ACC112 (cell line): ENCODE results near the gene TMEM80.
"Not testable (repeated sequence)": the region's sequence is repeated elsewhere in the genome, so short reads cannot be mapped to it uniquely, and the experiment has no call there.

Experiments used
- H2AFZ ChIP-seq: fragments of 200-600 bp; sonication (generic); one replicate; pipeline ENCODE4 v1.6.0; 2017; ENCODE audit warnings: antibody characterized with exemption, low read length; ENCODE audit not compliant: unreplicated experiment
- H3K27ac ChIP-seq: fragments of 200-600 bp; sonication (generic); 2 replicates; pipeline ENCODE4 v1.5.1; 2014; ENCODE audit warnings: low read depth, mild to moderate bottlenecking, antibody characterized with exemption, low read length, moderate library complexity
- H3K27me3 ChIP-seq: fragments of 200-600 bp; sonication (generic); 2 replicates; pipeline ENCODE4 v1.6.1; 2014; ENCODE audit warnings: mild to moderate bottlenecking, antibody characterized with exemption, low read length, moderate library complexity, mixed read lengths; ENCODE audit not compliant: insufficient read depth
- H3K36me3 ChIP-seq: fragments of 200-600 bp; sonication (generic); 2 replicates; pipeline ENCODE4 v1.6.1; 2016; ENCODE audit warnings: mild to moderate bottlenecking, antibody characterized with exemption, low read length, moderate library complexity, mixed read lengths; ENCODE audit not compliant: insufficient read depth
- H3K4me1 ChIP-seq: fragments of 200-600 bp; sonication (generic); one replicate; pipeline ENCODE4 v1.6.1; 2016; ENCODE audit warnings: low read length, mixed read lengths; ENCODE audit not compliant: insufficient read depth, unreplicated experiment, control insufficient read depth
- H3K4me3 ChIP-seq: fragments of 200-600 bp; sonication (generic); 2 replicates; pipeline ENCODE4 v1.5.1; 2014; ENCODE audit warnings: mild to moderate bottlenecking, low read depth, low read length
- H3K79me2 ChIP-seq: fragments of 200-600 bp; sonication (generic); one replicate; pipeline ENCODE4 v1.6.0; 2016; ENCODE audit warnings: low read length; ENCODE audit not compliant: control insufficient read depth, unreplicated experiment, insufficient read depth

Gene TMEM80

DNA sequence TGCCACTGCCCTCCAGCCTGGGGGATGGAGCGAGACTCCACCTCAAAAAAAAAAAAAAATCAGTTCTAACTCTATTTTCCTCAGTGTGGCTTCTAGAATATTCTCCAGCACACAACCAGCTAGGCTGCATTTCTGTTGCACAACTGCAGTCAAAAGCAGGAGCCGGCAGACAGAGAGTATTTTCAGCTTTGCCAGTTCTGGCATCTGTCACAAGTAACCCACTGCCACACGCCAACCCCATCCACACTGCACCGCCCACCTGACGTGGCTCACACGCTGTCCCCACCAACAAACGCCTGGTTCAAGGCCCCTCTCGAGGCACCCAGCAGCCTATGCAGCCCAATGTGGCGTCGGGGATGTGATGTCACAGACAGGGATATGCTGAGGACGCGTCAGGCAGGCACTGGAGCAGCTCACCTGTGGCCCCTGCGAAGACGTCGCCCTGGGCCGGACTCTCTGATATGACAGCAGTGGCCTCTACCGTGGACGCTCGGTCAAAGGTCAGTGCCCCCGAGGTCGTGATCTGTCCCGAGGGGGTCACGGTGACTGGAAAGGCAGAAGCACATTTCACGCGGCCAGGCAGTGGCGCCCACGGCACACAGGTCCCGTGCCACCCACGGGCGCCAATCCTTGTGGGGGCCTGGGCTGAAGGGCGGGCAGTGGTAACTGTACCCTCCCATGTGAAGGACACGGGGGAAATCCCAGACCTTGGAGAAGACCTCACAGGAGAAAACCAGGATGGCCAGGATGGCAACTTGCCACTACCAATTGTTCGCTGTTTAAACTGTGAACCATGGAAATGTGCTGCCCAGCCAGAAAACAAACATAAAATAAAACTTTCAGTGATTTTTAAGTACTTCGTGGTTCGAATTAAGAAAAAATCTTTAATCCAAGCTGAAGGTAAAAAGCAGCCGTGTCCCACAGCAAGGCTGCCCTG, 16.1 kb upstream of the TMEM80 start:
- Histone ChIP-seq H3K27me3 (no peaks in the 10 kb centered on the region), H3K27ac (no peak overlapping the region), H3K79me2 (no peaks in the 10 kb centered on the region), H2AFZ (no peak overlapping the region), H3K4me1 (no peaks in the 10 kb centered on the region), H3K36me3 (peaks cover 24% of the 10 kb centered on the region), H3K4me3 (no peak overlapping the region)

DNA sequence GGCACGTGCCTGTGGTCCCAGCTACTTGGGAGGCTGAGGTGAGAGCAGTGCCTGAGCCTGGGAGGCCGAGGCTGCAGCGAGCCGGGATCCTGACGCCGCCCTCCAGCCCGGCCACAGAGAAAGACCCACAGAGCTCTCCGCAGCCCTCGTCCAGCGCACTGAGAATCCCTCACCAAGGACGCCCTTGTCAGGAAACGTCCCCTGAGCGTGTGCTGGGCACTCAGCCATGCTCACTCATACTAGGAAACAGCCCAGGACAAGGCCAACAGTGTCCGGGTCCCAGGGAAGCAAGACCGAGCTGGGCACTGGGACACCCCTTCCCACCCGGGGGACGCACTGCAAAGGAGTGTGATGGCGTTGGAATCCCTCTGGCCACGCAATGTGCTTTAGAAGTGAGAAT, 15.1 kb upstream of the TMEM80 start:
- no peaks in the 10 kb centered on the region for H3K4me1 ChIP-seq
- no peaks in the 10 kb centered on the region for H3K79me2 ChIP-seq
- H3K4me3 ChIP-seq, result no peak overlapping the region
- H3K36me3 ChIP-seq, result peaks cover 26% of the 10 kb centered on the region
- no peak overlapping the region for H2AFZ ChIP-seq
- no peak overlapping the region for H3K27ac ChIP-seq
- no peaks in the 10 kb centered on the region for H3K27me3 ChIP-seq

DNA sequence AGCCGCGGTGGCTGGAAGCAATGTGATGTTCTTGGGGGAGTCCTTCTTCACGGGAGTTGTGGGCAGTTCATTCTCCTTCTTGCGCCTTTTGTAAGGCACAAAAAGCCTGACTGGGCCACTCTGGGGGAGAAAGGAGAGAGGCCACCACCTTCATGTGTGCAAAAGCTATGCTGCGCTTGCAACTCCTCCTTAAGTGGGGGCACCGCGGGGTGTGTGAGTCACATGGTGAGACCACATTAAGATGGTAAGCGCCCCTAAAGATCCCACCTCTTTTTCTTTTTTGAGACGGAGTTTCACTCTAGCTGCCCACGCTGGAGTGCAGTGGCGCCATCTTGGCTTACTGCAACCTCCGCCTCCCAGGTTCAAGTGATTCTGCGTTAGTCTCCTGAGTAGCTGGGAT, 14.6 kb upstream of the TMEM80 start:
- H3K27me3 ChIP-seq, result no peaks in the 10 kb centered on the region
- no peak overlapping the region for H3K27ac ChIP-seq
- H3K36me3 ChIP-seq, result peaks cover 26% of the 10 kb centered on the region
- no peak overlapping the region for H2AFZ ChIP-seq
- H3K4me3 ChIP-seq, result no peak overlapping the region
- no peaks in the 10 kb centered on the region for H3K4me1 ChIP-seq
- H3K79me2 ChIP-seq, result no peaks in the 10 kb centered on the region

DNA sequence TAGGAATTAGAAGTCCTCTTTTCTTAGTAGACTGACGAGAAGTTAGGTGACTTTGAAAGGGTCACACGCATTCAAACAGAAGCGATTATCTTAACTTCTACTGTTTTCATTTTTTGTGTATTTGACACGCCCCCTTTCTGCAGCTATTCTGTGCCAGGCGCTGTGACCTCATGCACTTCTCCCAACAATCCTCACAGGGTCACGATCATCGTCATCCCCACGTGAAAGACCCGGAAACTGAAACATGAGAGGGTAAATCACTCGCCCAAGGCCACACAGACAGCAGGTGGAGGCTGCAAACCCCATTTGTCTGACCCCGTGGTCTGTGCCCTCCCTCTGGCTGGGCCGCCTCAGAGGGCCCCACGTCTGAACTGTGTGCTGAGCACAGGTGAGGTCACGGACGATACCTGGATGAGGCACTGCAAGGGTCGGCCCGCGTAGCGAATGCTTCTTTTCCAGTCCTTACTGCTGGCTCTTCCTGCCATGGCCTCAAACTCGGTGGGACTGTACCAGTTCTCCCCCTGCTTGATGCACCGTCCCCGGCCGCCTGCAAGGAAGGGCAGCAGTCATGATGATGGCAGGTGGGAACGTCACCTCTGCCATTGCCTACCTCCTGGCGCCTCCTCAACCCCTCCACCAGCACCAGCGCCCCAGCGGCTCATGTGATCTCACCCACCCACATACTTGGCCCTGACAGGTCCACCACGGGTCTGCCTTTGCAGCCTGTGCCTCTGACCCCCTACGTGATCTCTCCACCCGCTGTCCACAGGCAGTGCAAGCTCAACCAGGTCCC, 9.0 kb upstream of the TMEM80 start:
- no peak overlapping the region for H3K4me3 ChIP-seq
- H3K27me3 ChIP-seq, result no peaks in the 10 kb centered on the region
- no peak overlapping the region for H3K27ac ChIP-seq
- no peak overlapping the region for H2AFZ ChIP-seq
- no peaks in the 10 kb centered on the region for H3K4me1 ChIP-seq
- peaks cover 29% of the 10 kb centered on the region for H3K36me3 ChIP-seq
- H3K79me2 ChIP-seq, result peaks cover 8% of the 10 kb centered on the region

DNA sequence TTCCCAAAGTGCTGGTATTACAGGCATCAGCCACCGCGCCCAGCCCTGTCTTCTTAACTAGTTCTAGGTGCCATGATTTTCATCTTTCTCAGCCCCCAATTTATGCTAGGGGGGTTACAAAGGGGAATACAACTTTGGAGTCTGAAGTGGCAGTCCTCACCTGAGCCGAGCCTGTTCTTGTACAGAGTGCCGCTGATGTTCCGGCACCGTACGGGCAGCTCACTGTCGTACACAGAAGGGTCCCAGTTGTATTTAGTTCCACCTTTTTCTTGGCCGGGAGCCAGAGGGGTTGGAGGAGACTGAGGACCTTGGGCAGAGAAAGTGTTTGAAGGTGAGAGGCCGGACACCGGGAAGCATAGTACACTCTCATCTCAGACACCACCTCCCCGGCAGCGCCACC, 7.9 kb upstream of the TMEM80 start:
- Histone ChIP-seq H3K4me3 (no peak overlapping the region), H3K4me1 (peaks cover under 1% of the 10 kb centered on the region), H3K27ac (no peak overlapping the region), H3K79me2 (peaks cover 18% of the 10 kb centered on the region), H2AFZ (no peak overlapping the region), H3K36me3 (peaks cover 23% of the 10 kb centered on the region), H3K27me3 (no peaks in the 10 kb centered on the region)

DNA sequence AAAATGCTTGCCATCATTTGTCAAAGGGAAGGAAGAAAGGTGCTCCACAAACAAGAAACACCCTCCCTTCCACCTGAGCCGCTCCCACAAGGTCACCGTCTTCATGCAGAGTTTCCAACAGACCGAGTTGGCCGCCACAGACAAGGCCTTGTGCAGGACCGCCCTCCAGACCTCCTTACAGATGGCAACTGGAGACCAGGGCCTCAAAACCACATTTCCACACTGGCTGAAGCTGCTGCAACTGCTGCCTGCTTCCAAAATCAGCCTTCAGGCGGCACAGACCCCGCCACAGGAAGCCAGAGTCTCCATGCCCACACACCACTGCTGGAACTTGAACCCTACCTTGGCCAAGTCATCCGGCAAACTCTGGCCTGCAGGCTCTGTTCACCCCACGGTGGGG, 6.9 kb upstream of the TMEM80 start:
- peaks cover 9% of the 10 kb centered on the region for H3K4me1 ChIP-seq
- H3K79me2 ChIP-seq, result peaks cover 27% of the 10 kb centered on the region
- H2AFZ ChIP-seq, result no peak overlapping the region
- H3K27ac ChIP-seq, result no peak overlapping the region
- no peaks in the 10 kb centered on the region for H3K27me3 ChIP-seq
- no peak overlapping the region for H3K4me3 ChIP-seq
- H3K36me3 ChIP-seq, result peaks cover 19% of the 10 kb centered on the region; the same call in 1 of the 2 replicates

DNA sequence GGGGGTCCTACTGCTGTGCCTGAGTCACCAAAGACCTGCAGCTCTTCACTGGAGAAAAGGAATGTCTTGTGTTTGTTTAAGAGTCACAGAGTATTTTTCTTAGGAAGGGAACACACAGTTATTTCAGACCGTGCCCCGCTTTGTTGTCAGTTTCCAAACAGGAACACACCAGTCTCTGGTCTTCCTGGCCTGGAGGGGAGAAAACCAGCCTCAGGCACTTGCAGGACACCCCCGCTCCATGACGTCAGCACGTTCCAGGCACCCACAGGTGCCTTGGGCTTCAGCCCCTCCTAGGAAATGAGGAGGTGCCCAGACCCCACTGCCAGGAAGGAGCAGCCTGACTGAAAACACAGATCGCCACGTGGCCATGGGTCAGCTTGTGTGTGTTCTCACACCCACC, 6.0 kb upstream of the TMEM80 start:
- Histone ChIP-seq H3K27me3 (no peaks in the 10 kb centered on the region), H3K79me2 (peaks cover 33% of the 10 kb centered on the region), H3K36me3 (peaks cover 16% of the 10 kb centered on the region; the same call in 1 of the 2 replicates), H3K4me1 (peaks cover 9% of the 10 kb centered on the region), H3K27ac (no peak overlapping the region), H3K4me3 (no peak overlapping the region), H2AFZ (no peak overlapping the region)

DNA sequence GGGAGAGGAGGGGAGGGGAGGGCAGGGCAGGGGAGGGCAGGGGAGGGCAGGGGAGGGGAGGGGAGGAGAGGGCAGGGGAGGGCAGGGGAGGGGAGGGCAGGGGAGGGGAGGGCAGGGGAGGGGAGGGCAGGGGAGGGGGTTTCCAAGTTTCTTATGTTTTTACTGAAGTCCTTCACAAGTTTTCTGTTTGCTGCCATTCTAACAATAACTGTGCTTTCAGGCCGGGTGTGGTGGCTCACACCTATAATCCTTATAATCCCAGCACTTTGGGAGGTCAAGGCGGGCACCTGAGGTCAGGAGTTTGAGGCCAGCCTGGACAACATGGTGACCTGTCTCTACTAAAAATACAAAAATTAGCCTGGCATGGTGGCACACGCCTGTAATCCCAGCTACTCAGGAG, 5.4 kb upstream of the TMEM80 start:
- H2AFZ ChIP-seq, H3K4me1 ChIP-seq, H3K27me3 ChIP-seq, H3K4me3 ChIP-seq, H3K27ac ChIP-seq: not testable (repeated sequence)
- Histone ChIP-seq H3K36me3 (peaks cover 14% of the 10 kb centered on the region; the same call in 1 of the 2 replicates), H3K79me2 (peaks cover 33% of the 10 kb centered on the region)

DNA sequence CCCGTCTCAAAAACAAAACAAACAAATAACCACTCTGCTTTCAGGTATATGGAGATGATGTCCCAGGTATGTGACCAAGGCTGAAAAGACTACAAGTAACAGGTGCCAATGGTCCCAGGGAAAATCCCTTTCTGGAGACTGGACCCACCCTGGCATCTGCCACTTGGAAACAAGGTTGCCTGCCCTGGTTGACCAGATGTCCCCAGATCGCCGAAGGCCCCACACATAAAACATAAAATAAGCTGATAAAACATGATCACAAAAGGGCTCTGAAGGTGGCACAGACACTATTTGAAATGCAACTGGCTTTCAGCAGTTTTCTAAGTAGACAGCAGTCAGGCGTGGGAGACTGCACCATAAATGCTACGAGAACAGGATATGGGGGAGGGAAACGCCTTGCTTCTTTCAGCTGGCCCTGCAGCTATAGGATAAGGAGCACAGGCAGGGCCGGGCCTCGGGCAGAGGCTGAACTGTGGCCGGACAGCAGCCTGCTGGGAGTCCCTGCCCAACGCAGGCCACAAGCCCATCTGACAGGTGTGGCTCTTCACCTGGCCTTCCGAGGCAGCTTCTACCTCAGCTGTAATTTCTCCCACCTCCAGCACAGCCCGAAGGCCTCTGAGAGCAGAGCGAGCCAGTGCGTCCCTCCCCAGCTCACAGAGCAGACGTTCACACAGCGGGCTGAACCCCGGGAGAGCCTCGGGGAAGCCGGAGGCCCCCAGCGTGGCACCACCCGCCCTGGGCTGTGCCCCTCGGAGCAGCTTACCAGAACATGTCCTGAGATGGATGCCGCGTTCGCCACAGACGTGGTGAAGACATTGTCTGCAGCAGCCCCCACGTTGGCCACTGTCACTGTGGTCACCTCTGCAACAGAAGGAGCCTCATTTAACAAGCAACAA, 4.6 kb upstream of the TMEM80 start:
- Histone ChIP-seq H3K4me1 (peaks cover 9% of the 10 kb centered on the region), H3K4me3 (no peak overlapping the region), H3K36me3 (peaks cover 14% of the 10 kb centered on the region; the same call in 1 of the 2 replicates), H2AFZ (no peak overlapping the region), H3K27me3 (no peaks in the 10 kb centered on the region), H3K79me2 (peaks cover 33% of the 10 kb centered on the region), H3K27ac (no peak overlapping the region)
